ENCODE data around the gene PRR16.

Gene PRR16

GRCh38 chr5:120510994-120511686, 47.0 kb downstream of the PRR16 start:
- Histone ChIP-seq H3K4me3 (ENCODE audit: low read length) (no peak overlapping the region), H2AFZ (ENCODE audit: low read depth, low read length) (no peak overlapping the region), H3K27me3 (ENCODE audit: insufficient read depth, low read length) (no peaks in the 10 kb centered on the region), H3K36me3 (ENCODE audit: insufficient read depth, low read length) (no peaks in the 10 kb centered on the region), H3K9me3 (ENCODE audit: low read length) (no peaks in the 10 kb centered on the region), H3K4me1 (ENCODE audit: insufficient read depth, low read length) (peaks cover 19% of the 10 kb centered on the region)

DNA sequence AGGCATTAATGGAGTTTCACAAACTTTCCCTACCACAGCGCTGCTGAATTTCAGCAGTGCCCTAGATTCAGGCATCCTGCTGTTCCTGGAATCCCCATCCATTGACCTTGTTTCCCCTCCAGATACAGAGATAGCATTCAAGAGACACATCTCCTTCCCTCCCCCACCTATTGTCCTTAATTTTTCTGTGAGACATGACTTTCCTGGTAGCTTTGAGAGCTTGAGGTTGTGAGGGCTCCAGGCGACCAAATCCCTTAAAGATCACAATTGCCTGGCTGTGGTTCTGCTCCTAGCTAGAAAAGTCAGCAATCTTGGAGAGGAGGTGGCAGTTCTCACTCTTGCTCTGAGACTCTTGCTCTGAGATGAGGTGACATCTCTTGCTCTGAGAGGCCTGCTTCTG, 48.0 kb downstream of the PRR16 start:
- no peak overlapping the region for H3K4me3 ChIP-seq (ENCODE audit: low read length)
- no peaks in the 10 kb centered on the region for H3K9me3 ChIP-seq (ENCODE audit: low read length)
- peak overlapping the region; percentile 17 for H2AFZ ChIP-seq (ENCODE audit: low read depth, low read length)
- no peaks in the 10 kb centered on the region for H3K27me3 ChIP-seq (ENCODE audit: insufficient read depth, low read length)
- H3K4me1 ChIP-seq (ENCODE audit: insufficient read depth, low read length) = peaks cover 19% of the 10 kb centered on the region
- H3K36me3 ChIP-seq (ENCODE audit: insufficient read depth, low read length) = no peaks in the 10 kb centered on the region

DNA sequence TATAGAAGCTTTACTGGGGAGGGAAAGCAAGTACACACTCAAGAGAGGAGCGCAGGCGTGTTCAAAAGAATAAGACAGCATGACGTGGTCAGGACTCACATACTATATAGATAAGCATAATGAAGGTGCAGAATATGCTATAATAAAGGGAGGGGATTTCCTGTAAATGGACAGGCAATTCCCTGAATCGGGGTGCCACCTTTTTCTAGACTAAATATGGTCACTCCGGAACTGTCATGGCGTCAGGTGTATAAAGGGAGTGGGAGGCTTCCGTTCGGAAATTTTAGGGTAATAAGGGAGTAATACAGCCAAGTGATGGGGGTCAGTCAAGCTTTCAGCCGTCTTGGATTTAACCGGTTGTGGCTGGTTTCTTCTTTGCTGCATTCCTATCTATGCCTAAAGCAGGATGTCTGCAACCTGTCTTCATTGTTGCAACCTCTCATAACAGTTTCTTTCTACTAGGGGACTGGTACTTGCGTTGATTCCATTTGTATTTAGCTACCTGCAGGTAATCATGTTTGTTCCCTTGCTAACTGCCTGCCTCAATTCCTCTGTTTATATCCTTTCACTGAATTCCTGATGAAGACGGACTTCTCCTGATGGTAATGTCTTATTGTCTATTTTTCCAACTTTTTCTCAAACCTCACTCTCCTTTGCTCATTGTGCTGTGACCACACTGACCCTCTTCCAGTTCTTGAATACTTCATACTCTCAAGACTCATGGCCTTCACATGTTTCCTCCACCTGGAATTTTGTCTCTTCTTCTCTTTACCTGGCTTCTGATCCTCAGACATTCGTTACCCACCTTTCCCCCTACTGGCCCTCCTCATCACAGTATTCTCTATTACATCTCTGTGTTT, 48.9 kb downstream of the PRR16 start:
- no peaks in the 10 kb centered on the region for H3K36me3 ChIP-seq (ENCODE audit: insufficient read depth, low read length)
- H2AFZ ChIP-seq (ENCODE audit: low read depth, low read length) = no peak overlapping the region
- H3K4me3 ChIP-seq (ENCODE audit: low read length) = no peak overlapping the region
- H3K4me1 ChIP-seq (ENCODE audit: insufficient read depth, low read length) = peaks cover 19% of the 10 kb centered on the region
- H3K27me3 ChIP-seq (ENCODE audit: insufficient read depth, low read length) = no peaks in the 10 kb centered on the region
- H3K9me3 ChIP-seq (ENCODE audit: low read length) = no peaks in the 10 kb centered on the region

DNA sequence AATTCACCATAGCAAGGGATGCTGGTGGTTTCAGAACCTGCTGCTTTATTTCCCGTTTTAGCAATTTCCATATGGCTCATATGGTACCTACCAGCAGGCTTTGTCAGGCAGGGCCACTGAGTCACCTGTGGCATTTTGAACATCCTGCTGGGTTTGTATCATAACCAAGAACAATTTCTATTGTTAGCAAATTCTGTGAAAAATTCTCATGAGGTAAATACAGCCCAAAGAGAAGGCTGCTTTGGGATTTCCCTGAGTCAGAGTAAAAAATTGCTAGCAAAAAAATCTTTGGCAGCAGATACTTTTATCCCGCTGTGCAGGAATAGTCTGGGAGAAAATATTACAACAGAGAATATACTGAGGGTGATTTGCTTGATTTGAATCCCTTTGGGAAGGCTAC, 52.7 kb downstream of the PRR16 start:
- Histone ChIP-seq H3K4me1 (ENCODE audit: insufficient read depth, low read length) (peaks cover 16% of the 10 kb centered on the region), H3K27me3 (ENCODE audit: insufficient read depth, low read length) (no peaks in the 10 kb centered on the region), H3K9me3 (ENCODE audit: low read length) (no peaks in the 10 kb centered on the region), H3K4me3 (ENCODE audit: low read length) (no peak overlapping the region), H2AFZ (ENCODE audit: low read depth, low read length) (no peak overlapping the region), H3K36me3 (ENCODE audit: insufficient read depth, low read length) (no peaks in the 10 kb centered on the region)

DNA sequence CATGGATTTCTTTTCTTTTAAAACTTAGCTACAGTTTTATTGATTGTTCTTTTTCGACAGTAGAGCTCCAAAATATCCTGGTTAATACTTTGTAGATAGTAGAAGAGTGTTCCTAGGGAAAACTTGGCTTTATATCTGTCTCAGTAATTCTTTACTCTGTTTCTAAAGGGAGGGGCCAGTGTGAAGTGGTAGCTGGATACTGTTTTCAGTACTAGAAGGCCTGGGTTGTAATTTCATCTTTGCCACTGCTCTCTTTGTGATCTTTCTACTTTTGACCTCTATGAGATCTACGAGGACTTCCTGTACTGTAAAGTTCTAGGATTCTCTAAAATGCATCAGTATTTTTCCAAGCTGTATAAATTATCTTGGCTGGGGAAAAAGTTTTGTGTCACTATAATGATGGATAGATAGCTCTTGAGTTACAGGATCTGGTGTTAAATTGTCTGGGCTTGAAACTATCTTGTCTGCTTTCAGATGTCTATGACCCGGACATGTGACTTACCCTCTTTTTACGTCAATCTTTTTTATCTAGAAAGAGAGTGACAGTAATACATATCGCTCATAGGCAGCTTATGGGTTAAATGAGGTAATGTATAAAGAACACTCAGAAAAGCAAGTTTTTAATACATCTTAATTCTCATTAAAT, 53.6 kb downstream of the PRR16 start:
- Histone ChIP-seq H3K27me3 (ENCODE audit: insufficient read depth, low read length) (no peaks in the 10 kb centered on the region), H3K4me3 (ENCODE audit: low read length) (no peak overlapping the region), H3K4me1 (ENCODE audit: insufficient read depth, low read length) (peaks cover 6% of the 10 kb centered on the region), H2AFZ (ENCODE audit: low read depth, low read length) (no peak overlapping the region), H3K9me3 (ENCODE audit: low read length) (no peaks in the 10 kb centered on the region), H3K36me3 (ENCODE audit: insufficient read depth, low read length) (no peaks in the 10 kb centered on the region)

- Histone ChIP-seq H3K27me3 (ENCODE audit: insufficient read depth, low read length) (no peaks in the 10 kb centered on the region), H3K9me3 (ENCODE audit: low read length) (no peaks in the 10 kb centered on the region), H3K4me3 (ENCODE audit: low read length) (no peak overlapping the region)
These were observed 54.5 kb downstream of the PRR16 start for GRCh38 chr5:120518581-120518980.

GRCh38 chr5:120527251-120527650, 63.2 kb downstream of the PRR16 start:
- Histone ChIP-seq H3K9me3 (ENCODE audit: low read length) (no peaks in the 10 kb centered on the region), H3K27me3 (ENCODE audit: insufficient read depth, low read length) (no peaks in the 10 kb centered on the region), H3K4me3 (ENCODE audit: low read length) (no peak overlapping the region), H2AFZ (ENCODE audit: low read depth, low read length) (no peak overlapping the region), H3K4me1 (ENCODE audit: insufficient read depth, low read length) (no peaks in the 10 kb centered on the region), H3K36me3 (ENCODE audit: insufficient read depth, low read length) (no peaks in the 10 kb centered on the region)

More at GRCh38 chr5:120518581-120518980, 54.5 kb downstream of the PRR16 start:
- H3K36me3 ChIP-seq (ENCODE audit: insufficient read depth, low read length) = no peaks in the 10 kb centered on the region
- no peak overlapping the region for H2AFZ ChIP-seq (ENCODE audit: low read depth, low read length)
- H3K4me1 ChIP-seq (ENCODE audit: insufficient read depth, low read length) = peaks cover 4% of the 10 kb centered on the region

DNA sequence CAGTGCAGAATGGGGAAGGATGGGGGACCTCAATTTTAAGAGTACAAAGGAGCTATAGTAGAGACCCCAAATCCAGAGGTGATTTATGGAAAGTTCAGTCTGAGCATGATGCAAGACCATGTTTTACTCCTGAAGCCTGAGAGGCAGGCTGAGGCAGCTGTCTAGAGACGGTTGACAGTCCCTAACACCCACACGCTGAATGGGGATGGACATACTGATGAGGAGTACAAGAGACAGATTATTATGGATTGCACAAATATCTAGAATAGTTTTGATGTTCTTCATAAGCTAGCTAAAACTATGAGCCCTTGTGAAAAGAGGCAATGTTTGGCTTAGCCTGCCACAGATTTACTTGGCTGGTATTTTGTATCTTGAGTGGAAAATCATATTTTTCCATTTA, 64.5 kb downstream of the PRR16 start:
- no peak overlapping the region for H2AFZ ChIP-seq (ENCODE audit: low read depth, low read length)
- no peaks in the 10 kb centered on the region for H3K36me3 ChIP-seq (ENCODE audit: insufficient read depth, low read length)
- H3K4me3 ChIP-seq (ENCODE audit: low read length) = no peak overlapping the region
- no peaks in the 10 kb centered on the region for H3K4me1 ChIP-seq (ENCODE audit: insufficient read depth, low read length)
- no peaks in the 10 kb centered on the region for H3K9me3 ChIP-seq (ENCODE audit: low read length)
- H3K27me3 ChIP-seq (ENCODE audit: insufficient read depth, low read length) = no peaks in the 10 kb centered on the region

GRCh38 chr5:120529386-120529785, 65.3 kb downstream of the PRR16 start:
- H3K27me3 ChIP-seq (ENCODE audit: insufficient read depth, low read length) = no peaks in the 10 kb centered on the region
- H2AFZ ChIP-seq (ENCODE audit: low read depth, low read length) = no peak overlapping the region
- H3K4me1 ChIP-seq (ENCODE audit: insufficient read depth, low read length) = no peaks in the 10 kb centered on the region
- H3K36me3 ChIP-seq (ENCODE audit: insufficient read depth, low read length) = no peaks in the 10 kb centered on the region
- H3K9me3 ChIP-seq (ENCODE audit: low read length) = no peaks in the 10 kb centered on the region
- no peak overlapping the region for H3K4me3 ChIP-seq (ENCODE audit: low read length)

DNA sequence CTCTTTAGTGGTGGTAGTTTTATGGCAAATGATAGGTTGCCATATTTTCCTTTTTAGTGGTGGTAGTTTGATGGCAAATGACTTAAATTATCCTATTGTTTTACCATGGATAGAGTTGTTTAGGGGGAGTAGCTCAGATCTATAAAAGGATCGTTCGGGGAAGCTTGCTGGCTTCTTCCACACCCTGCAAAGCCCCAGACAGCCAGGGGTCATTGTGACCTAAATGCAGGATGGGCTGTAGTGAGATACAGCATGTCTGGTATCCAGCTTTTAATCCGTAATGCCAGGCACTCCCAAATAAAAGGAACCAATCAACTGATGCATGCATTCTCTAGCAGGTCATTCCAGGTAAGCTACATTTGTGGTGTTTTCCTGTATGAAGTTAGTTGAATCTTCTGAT, 67.1 kb downstream of the PRR16 start:
- Histone ChIP-seq H3K9me3 (ENCODE audit: low read length) (no peaks in the 10 kb centered on the region), H3K4me1 (ENCODE audit: insufficient read depth, low read length) (no peaks in the 10 kb centered on the region), H2AFZ (ENCODE audit: low read depth, low read length) (no peak overlapping the region), H3K4me3 (ENCODE audit: low read length) (no peak overlapping the region), H3K27me3 (ENCODE audit: insufficient read depth, low read length) (no peaks in the 10 kb centered on the region), H3K36me3 (ENCODE audit: insufficient read depth, low read length) (no peaks in the 10 kb centered on the region)

DNA sequence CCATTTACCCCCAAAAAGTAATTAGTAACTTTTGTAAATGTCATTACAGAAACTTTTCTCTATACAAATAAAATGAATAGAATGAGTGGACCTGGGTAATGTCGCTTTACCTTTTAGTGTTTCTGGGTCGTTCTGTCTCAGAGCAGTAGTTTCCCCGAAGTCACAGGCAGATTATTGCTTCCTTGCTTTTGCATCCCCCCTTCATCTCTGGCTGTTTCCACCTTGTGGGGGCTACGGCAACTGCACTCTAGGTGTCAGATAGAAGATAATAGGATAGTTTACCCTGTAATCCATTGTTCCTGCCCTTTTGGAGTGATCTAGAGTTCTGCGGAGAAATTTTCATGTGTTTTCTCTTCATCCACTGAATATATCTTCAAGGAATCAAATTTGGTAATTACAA, 68.7 kb downstream of the PRR16 start:
- Histone ChIP-seq H3K36me3 (ENCODE audit: insufficient read depth, low read length) (no peaks in the 10 kb centered on the region), H3K27me3 (ENCODE audit: insufficient read depth, low read length) (no peaks in the 10 kb centered on the region), H3K4me1 (ENCODE audit: insufficient read depth, low read length) (no peaks in the 10 kb centered on the region), H2AFZ (ENCODE audit: low read depth, low read length) (no peak overlapping the region), H3K9me3 (ENCODE audit: low read length) (no peaks in the 10 kb centered on the region), H3K4me3 (ENCODE audit: low read length) (no peak overlapping the region)

DNA sequence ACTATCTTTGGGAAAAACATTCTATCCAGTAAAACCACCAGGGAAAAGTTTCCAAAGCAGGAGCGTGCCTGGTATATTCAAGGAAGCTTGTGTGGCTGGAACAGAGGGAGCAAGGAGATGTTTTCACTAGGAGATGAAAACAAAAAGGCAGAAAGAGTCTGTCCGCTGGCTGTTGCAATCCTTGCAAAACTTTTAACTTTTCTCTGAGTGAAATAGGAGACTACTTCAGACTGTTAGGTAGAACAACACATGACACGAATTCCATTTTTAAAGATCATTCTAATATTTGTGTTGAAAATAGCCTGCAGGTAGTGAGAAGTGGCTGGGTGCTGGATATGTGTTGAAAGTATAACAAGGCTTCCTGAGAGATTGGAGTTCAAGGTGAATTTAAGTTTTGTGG, 69.5 kb downstream of the PRR16 start:
- no peaks in the 10 kb centered on the region for H3K4me1 ChIP-seq (ENCODE audit: insufficient read depth, low read length)
- no peaks in the 10 kb centered on the region for H3K9me3 ChIP-seq (ENCODE audit: low read length)
- no peaks in the 10 kb centered on the region for H3K27me3 ChIP-seq (ENCODE audit: insufficient read depth, low read length)
- no peaks in the 10 kb centered on the region for H3K36me3 ChIP-seq (ENCODE audit: insufficient read depth, low read length)
- no peak overlapping the region for H3K4me3 ChIP-seq (ENCODE audit: low read length)
- H2AFZ ChIP-seq (ENCODE audit: low read depth, low read length) = no peak overlapping the region

GRCh38 chr5:120535900-120536299, 71.8 kb downstream of the PRR16 start:
- H2AFZ ChIP-seq (ENCODE audit: low read depth, low read length) = no peak overlapping the region
- H3K27me3 ChIP-seq (ENCODE audit: insufficient read depth, low read length) = no peaks in the 10 kb centered on the region
- no peaks in the 10 kb centered on the region for H3K9me3 ChIP-seq (ENCODE audit: low read length)
- no peaks in the 10 kb centered on the region for H3K36me3 ChIP-seq (ENCODE audit: insufficient read depth, low read length)
- no peaks in the 10 kb centered on the region for H3K4me1 ChIP-seq (ENCODE audit: insufficient read depth, low read length)
- H3K4me3 ChIP-seq (ENCODE audit: low read length) = no peak overlapping the region
